HUES6 (cell line): Measurements from ENCODE around the gene CLDN22.

Experiments
- H3K27ac ChIP-seq: 2 replicates; pipeline ENCODE4 v1.7.0; 2013; ENCODE audit warnings: low read depth, mild to moderate bottlenecking, low read length, inconsistent platforms
- H3K27me3 ChIP-seq: 2 replicates; pipeline ENCODE4 v1.6.1; 2013; ENCODE audit warnings: low read length; ENCODE audit not compliant: control insufficient read depth, insufficient read depth
- H3K36me3 ChIP-seq: 2 replicates; pipeline ENCODE4 v1.6.1; 2013; ENCODE audit warnings: low read length; ENCODE audit not compliant: control insufficient read depth, insufficient read depth
- H3K4me1 ChIP-seq: 2 replicates; pipeline ENCODE4 v1.6.1; 2013; ENCODE audit warnings: low read length; ENCODE audit not compliant: control insufficient read depth, insufficient read depth
- H3K4me3 ChIP-seq: 2 replicates; pipeline ENCODE4 v1.5.1; 2013; ENCODE audit warnings: low read depth, low read length
- H3K9ac ChIP-seq: one replicate; pipeline ENCODE4 v1.6.1; 2013; ENCODE audit warnings: mild to moderate bottlenecking, low read length
- H3K9me3 ChIP-seq: 2 replicates; pipeline ENCODE4 v1.6.1; 2013; ENCODE audit warnings: low read depth, low read length; ENCODE audit not compliant: control insufficient read depth, insufficient read depth

The CLDN22 gene

DNA sequence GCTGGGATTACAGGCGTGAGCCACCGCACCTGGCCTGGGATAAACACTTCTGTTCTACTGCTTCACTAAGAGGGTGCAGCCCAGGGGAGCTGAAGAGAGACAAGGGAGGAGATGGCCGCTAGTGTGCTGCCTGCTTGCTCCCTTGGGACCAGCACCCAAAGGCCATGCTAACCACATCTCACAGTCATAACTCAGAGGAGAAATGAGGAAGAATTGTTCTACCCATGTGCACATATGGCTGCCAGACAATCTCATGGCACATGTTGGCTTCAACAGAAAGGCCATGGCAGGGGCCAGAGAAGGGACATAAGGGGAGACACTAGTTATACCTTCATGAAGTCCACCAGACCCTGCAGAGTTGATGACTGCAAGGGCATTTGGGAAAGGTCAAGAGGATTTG is 22.4 kb downstream of the CLDN22 start:
- no peaks in the 10 kb centered on the region for H3K27me3 ChIP-seq
- peaks cover 72% of the 10 kb centered on the region for H3K36me3 ChIP-seq
- no peaks in the 10 kb centered on the region for H3K9me3 ChIP-seq
- H3K9ac ChIP-seq: no peak overlapping the region
- H3K4me1 ChIP-seq: no peaks in the 10 kb centered on the region
- no peak overlapping the region for H3K27ac ChIP-seq
- no peak overlapping the region for H3K4me3 ChIP-seq

DNA sequence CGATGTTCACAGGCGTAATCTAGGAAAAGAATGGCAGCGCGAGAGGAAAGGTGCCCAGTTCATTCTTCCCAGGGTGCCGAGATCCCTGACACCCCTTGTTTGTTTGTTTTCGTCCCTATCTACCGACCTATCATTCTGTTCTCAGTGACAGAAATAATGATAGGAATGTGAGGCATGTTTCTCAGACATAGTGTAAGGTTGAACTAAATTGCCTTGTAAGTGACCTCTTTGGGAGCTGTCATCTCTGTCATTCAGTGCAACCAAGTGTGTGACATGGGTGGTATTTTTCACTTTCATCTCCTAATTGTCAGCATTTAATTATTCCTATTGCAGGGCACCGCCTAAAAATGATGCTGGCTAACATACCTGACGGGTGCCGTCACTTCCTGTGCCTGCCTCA is 24.4 kb downstream of the CLDN22 start:
- H3K27ac ChIP-seq: no peak overlapping the region
- no peak overlapping the region for H3K9ac ChIP-seq
- peaks cover 80% of the 10 kb centered on the region for H3K36me3 ChIP-seq
- H3K27me3 ChIP-seq: no peaks in the 10 kb centered on the region
- H3K4me3 ChIP-seq: no peak overlapping the region
- H3K9me3 ChIP-seq: no peaks in the 10 kb centered on the region
- no peaks in the 10 kb centered on the region for H3K4me1 ChIP-seq

DNA sequence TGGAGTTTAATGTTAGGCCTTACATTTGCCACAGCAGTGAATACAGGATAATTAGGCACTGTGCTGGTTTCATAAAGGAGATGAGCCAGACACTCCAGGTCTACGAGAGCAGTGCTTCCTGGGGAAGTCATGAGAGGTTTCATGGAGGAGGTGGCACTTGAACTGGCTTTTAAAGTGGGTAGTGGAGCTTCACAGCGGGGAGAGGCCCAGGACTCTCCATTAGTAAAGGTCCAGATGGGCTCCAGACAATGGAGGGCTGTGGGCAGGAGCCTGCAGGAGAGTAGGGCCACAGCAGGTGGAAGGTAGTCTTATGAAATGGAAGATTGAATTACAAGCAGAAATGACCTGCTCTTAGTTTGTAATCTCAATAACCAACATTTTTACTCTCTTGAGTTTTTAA is 29.0 kb downstream of the CLDN22 start:
- Histone ChIP-seq H3K4me3 (no peak overlapping the region), H3K9me3 (no peaks in the 10 kb centered on the region)

DNA sequence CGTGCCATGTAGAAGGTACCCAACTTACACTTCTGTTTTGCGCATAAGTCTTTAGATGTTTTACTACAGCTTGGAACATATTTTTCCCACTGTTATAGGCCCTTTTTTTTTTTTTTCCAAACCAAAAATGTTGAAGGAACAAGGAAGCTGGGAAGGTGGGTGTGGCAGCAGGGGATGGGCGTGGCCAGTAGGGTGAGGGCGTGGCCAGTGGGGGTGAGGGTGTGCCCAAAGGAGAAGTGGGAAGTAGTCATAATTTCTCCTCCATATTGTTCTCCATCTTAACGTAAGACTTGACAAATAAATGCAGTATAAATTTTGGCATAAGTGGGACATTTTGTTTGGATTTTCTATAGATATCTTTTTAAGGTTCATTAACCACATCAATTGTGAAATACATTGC is 30.4 kb downstream of the CLDN22 start:
- peaks cover 90% of the 10 kb centered on the region for H3K36me3 ChIP-seq

More for the DNA sequence above, 29.0 kb downstream of the CLDN22 start:
- H3K27me3 ChIP-seq: no peaks in the 10 kb centered on the region
- no peak overlapping the region for H3K27ac ChIP-seq
- H3K9ac ChIP-seq: no peak overlapping the region
- peaks cover 90% of the 10 kb centered on the region for H3K36me3 ChIP-seq
- no peaks in the 10 kb centered on the region for H3K4me1 ChIP-seq

DNA sequence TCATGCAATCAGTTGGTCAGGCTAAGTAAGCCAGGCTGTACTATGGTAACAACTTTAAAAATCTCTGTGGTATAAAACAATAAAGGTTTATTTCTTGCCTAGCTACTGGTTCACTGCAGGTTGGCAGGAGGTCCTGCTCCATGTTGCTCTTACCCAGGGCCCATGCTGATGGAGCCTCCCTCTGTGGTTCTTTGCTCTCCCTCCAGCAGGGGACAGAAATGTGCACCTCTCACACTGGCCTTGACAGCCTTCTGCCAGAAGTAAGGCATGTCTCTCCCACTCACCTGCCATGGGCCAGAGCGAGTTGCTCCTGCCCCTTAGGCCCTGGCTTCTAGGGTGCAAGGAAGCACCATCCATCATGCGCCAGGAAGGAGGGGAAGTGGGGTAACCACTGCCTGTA is 31.1 kb downstream of the CLDN22 start:
- Histone ChIP-seq H3K4me1 (no peaks in the 10 kb centered on the region), H3K27me3 (no peaks in the 10 kb centered on the region), H3K36me3 (peaks cover 90% of the 10 kb centered on the region), H3K9ac (no peak overlapping the region), H3K27ac (no peak overlapping the region), H3K9me3 (no peaks in the 10 kb centered on the region), H3K4me3 (no peak overlapping the region)

More for the DNA sequence above, 30.4 kb downstream of the CLDN22 start:
- Histone ChIP-seq H3K9ac (no peak overlapping the region), H3K4me3 (no peak overlapping the region), H3K4me1 (no peaks in the 10 kb centered on the region), H3K27ac (no peak overlapping the region), H3K9me3 (no peaks in the 10 kb centered on the region), H3K27me3 (no peaks in the 10 kb centered on the region)

DNA sequence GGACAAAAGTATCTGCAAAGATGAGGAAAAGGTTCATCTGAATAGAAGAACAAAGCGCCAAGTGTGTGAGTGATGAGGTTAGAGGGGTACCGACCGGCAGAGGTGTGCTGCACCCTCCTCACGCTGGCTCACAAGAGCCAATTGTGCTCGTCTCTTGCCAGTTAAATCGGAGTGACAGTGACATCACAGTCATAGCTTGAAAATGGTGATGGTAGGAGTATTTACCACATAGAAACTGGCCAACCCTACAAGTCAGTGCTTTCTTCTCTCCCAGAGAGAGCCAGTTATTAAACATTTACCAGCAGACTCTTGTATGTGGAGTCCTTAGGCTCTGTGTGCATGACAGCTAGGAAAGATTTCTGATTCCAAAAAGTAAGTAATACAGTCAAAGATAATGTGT is 32.4 kb downstream of the CLDN22 start:
- Histone ChIP-seq H3K36me3 (peaks cover 98% of the 10 kb centered on the region), H3K4me1 (no peaks in the 10 kb centered on the region), H3K27me3 (no peaks in the 10 kb centered on the region), H3K27ac (no peak overlapping the region), H3K9ac (no peak overlapping the region), H3K9me3 (no peaks in the 10 kb centered on the region), H3K4me3 (no peak overlapping the region)

DNA sequence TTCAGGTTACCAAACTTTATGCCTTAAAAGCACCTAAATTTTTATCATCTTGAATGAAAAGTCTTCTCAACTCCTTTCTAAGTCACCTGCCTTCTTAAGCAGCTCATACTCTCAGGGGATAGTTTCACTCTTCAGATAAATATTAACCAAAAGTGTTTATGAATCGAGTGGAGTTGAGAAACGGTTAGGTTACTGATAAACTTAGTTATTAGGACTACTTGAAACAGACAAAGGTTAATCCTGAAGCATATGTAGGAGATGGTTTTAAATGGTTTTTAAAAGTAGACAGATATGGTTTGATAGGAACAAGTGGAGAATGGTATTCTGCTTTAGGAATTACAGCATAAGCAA is 32.8 kb downstream of the CLDN22 start:
- no peaks in the 10 kb centered on the region for H3K27me3 ChIP-seq
- no peaks in the 10 kb centered on the region for H3K4me1 ChIP-seq
- no peak overlapping the region for H3K27ac ChIP-seq
- H3K9ac ChIP-seq: no peak overlapping the region
- H3K9me3 ChIP-seq: no peaks in the 10 kb centered on the region
- peaks cover 98% of the 10 kb centered on the region for H3K36me3 ChIP-seq
- no peak overlapping the region for H3K4me3 ChIP-seq

DNA sequence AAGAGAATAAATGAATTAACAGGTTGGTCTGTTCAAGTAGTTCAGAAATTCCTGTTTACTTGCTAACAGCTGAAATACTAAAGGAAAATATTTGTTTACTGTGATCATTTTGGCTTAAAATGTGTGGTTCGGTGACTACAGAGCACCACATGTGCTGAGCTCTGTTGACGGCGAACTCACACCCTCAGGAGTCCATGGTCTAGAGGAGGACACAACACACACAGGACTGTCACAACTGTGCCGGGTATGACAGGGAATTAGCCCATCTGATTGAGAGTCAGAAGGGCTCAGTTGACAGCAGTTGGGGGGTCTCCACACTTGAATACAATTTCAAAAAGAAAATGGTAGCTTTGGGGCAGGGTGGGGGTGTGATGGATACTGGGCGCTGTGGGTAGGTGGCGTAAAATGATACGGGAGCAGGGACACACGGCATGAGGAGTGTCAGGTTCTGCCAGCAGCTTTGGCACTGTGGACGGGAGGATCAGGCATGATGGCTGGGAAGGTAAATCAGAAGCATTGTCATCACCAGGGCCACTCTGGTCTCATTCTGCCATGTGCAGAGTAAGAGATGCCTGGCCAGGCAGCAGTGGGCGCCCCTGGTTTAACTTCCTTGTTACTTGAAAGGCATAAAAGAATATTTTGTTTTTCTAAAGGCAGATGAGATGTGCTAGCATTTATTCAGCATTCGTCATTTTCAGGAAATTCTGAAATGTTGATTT is 33.3 kb downstream of the CLDN22 start:
- Histone ChIP-seq H3K36me3 (peaks cover 99% of the 10 kb centered on the region), H3K4me1 (no peaks in the 10 kb centered on the region), H3K4me3 (no peak overlapping the region), H3K9me3 (no peaks in the 10 kb centered on the region), H3K27me3 (no peaks in the 10 kb centered on the region), H3K27ac (no peak overlapping the region), H3K9ac (no peak overlapping the region)

DNA sequence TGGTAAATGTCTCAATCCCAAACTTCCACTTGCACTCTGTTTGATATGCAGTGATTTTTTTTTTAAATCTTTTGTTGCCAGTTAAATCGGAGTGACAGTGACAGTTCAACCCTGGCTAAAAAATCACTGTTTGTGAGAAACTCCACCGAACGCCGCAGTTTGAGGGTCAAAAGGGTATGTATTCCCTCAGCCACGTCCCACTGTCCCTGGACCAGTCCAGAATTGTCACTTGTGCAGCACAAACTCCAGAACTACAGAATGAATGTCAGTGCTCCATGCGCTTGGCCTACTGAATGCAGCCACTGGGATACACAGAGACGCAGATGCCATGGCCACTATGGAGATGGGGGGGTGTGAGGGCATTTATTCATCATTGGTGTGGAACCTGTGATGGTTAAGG is 34.2 kb downstream of the CLDN22 start:
- Histone ChIP-seq H3K27me3 (no peaks in the 10 kb centered on the region), H3K9me3 (no peaks in the 10 kb centered on the region), H3K9ac (no peak overlapping the region), H3K4me1 (no peaks in the 10 kb centered on the region), H3K27ac (no peak overlapping the region), H3K4me3 (no peak overlapping the region), H3K36me3 (peaks cover 99% of the 10 kb centered on the region)

DNA sequence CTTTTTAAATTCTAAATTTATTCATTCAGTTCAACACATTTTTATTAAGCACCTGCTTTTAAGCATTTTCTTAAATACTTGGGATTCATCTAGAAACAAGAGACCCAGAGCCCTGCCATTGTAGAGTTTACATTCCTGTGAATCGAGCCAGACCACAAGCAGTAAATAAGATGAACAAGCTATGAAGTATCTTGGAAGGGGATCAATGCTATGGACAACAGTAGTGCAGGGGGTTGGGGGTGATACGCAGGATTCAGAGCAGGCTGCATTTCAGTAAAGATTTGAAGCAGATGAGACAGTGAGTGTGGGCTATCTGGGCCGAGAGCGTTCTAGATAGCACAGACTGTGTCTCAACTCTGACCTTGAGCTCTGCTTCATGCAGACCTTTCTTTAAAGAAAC is 35.1 kb downstream of the CLDN22 start:
- H3K27me3 ChIP-seq: no peaks in the 10 kb centered on the region
- no peak overlapping the region for H3K9ac ChIP-seq
- no peaks in the 10 kb centered on the region for H3K9me3 ChIP-seq
- H3K27ac ChIP-seq: no peak overlapping the region
- no peaks in the 10 kb centered on the region for H3K4me1 ChIP-seq
- no peak overlapping the region for H3K4me3 ChIP-seq
- peaks cover 99% of the 10 kb centered on the region for H3K36me3 ChIP-seq

DNA sequence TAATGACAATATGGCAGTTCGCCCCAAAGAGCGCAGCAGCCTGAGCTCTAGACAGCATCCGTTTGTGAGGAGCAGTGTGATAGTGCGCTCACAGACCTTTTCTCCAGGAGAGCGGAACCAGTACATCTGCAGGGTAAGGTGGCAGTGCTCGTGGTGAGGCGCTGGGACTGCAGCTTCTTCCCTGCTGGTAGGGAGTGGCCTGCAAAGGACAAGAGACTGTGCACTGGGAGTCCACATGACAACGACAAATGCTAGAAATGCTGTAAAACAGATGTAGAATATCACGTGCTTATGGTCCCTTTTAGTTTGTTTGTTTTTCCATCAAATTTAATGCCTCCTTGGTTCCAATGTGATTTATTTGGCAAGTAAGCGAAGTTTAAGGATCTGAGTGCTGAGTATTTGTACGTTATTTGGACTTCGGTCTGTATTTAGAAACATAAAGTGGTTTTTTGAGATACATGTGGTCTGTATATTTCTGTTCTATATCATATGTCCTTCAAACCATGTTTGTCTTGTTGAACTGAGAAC is 35.8 kb downstream of the CLDN22 start:
- Histone ChIP-seq H3K4me3 (no peak overlapping the region), H3K27me3 (no peaks in the 10 kb centered on the region), H3K9me3 (no peaks in the 10 kb centered on the region), H3K27ac (no peak overlapping the region), H3K4me1 (no peaks in the 10 kb centered on the region), H3K9ac (no peak overlapping the region), H3K36me3 (peaks cover 96% of the 10 kb centered on the region)
